HG03097 (cell line): Measurements from ENCODE around the gene ARHGEF18.
A peak's percentile ranks its signal among the peaks of the same experiment; 100 is the strongest.

ENCODE experiments used
- ATAC-seq: cut with Tn5 transposase; IDR thresholded peaks from one replicate; pipeline ENCODE4 v1.9.1; 2021; ENCODE audit not compliant: unreplicated experiment, low FRiP score

The ARHGEF18 gene

GRCh38 chr19:7381073-7381390 is 32.3 kb downstream of the ARHGEF18 start:
- ATAC-seq = no peak

- no peak for ATAC-seq
Measured at GRCh38 chr19:7382694-7383093, 34.0 kb downstream of the ARHGEF18 start.

GRCh38 chr19:7383284-7383683 is 34.5 kb downstream of the ARHGEF18 start:
- no peak for ATAC-seq

- no peak for ATAC-seq
Measured at GRCh38 chr19:7385062-7385461, 36.3 kb downstream of the ARHGEF18 start.

- no peak for ATAC-seq
Measured at GRCh38 chr19:7386308-7386707, 37.6 kb downstream of the ARHGEF18 start.

- ATAC-seq = no peak
Measured at GRCh38 chr19:7386769-7387168, 38.0 kb downstream of the ARHGEF18 start.

- no peak for ATAC-seq
Measured at GRCh38 chr19:7391218-7391670, 42.5 kb downstream of the ARHGEF18 start.

GRCh38 chr19:7393459-7393858 is 44.7 kb downstream of the ARHGEF18 start:
- ATAC-seq = no peak

GRCh38 chr19:7393939-7394730 is 45.4 kb downstream of the ARHGEF18 start:
- ATAC-seq = no peak

- ATAC-seq = peak; percentile 62
Measured at GRCh38 chr19:7394731-7395359, 46.1 kb downstream of the ARHGEF18 start.

GRCh38 chr19:7395360-7396066 is 46.8 kb downstream of the ARHGEF18 start:
- ATAC-seq = no peak

GRCh38 chr19:7397687-7398086 is 49.0 kb downstream of the ARHGEF18 start:
- no peak for ATAC-seq
